GM19099 (cell line): ENCODE data around the gene KLHL40.
A peak's percentile ranks its signal among the peaks of the same experiment; 100 is the strongest.

ENCODE experiments used
- POLR2A ChIP-seq: IDR thresholded peaks from 3 replicates; pipeline ENCODE4 v1.6.1; 2011; ENCODE audit warnings: low read depth; ENCODE audit not compliant: insufficient read length; ENCODE audit errors: extremely low read depth

Gene KLHL40

GRCh38 chr3:42654331-42655201 lies 30.8 kb upstream of the KLHL40 start:
- peak; percentile 35 for TF ChIP-seq POLR2A

GRCh38 chr3:42655331-42655888 lies 29.9 kb upstream of the KLHL40 start:
- TF ChIP-seq POLR2A: no peak

GRCh38 chr3:42655980-42656679 lies 29.2 kb upstream of the KLHL40 start:
- no peak for TF ChIP-seq POLR2A

GRCh38 chr3:42656680-42657610 lies 28.4 kb upstream of the KLHL40 start:
- TF ChIP-seq POLR2A: no peak

GRCh38 chr3:42657675-42658074 lies 27.7 kb upstream of the KLHL40 start:
- TF ChIP-seq POLR2A: no peak

- no peak for TF ChIP-seq POLR2A
Observed at GRCh38 chr3:42658091-42658770, 27.1 kb upstream of the KLHL40 start.

- no peak for TF ChIP-seq POLR2A
Observed at GRCh38 chr3:42658771-42659390, 26.5 kb upstream of the KLHL40 start.

- no peak for TF ChIP-seq POLR2A
Observed at GRCh38 chr3:42659451-42660130, 25.7 kb upstream of the KLHL40 start.

GRCh38 chr3:42660131-42660715 lies 25.1 kb upstream of the KLHL40 start:
- no peak for TF ChIP-seq POLR2A

- no peak for TF ChIP-seq POLR2A
Observed at GRCh38 chr3:42660898-42661297, 24.4 kb upstream of the KLHL40 start.

- no peak for TF ChIP-seq POLR2A
Observed at GRCh38 chr3:42661593-42662022, 23.7 kb upstream of the KLHL40 start.

- no peak for TF ChIP-seq POLR2A
Observed at GRCh38 chr3:42662037-42662812, 23.1 kb upstream of the KLHL40 start.
